GM21737 (cell line): ENCODE results near the gene HEY2.
"Not testable (repeated sequence)": the region's sequence is repeated elsewhere in the genome, so short reads cannot be mapped to it uniquely, and the experiment has no call there.

Source experiments
- ATAC-seq: cut with Tn5 transposase; IDR thresholded peaks from one replicate; pipeline ENCODE4 v1.9.1; 2021; ENCODE audit warnings: mild to moderate bottlenecking, moderate library complexity; ENCODE audit not compliant: unreplicated experiment

The HEY2 gene

GRCh38 chr6:125749173-125749864, at the start of gene HEY2:
HEY2 (plus strand) TSS chr6:125749632; CDS start chr6:125749777, 145 bp downstream.
- ATAC-seq, result peak; percentile 87

GRCh38 chr6:125700581-125701353, 48.7 kb upstream of the HEY2 start:
- ATAC-seq, result no peak

GRCh38 chr6:125701354-125701668, 48.1 kb upstream of the HEY2 start:
- ATAC-seq, result no peak

GRCh38 chr6:125703882-125704281, 45.5 kb upstream of the HEY2 start:
- not testable (repeated sequence) for ATAC-seq

GRCh38 chr6:125707615-125708243, 41.7 kb upstream of the HEY2 start:
- no peak for ATAC-seq

- ATAC-seq, result no peak
Measured at GRCh38 chr6:125711013-125711675, 38.3 kb upstream of the HEY2 start.

GRCh38 chr6:125714441-125715090, 34.9 kb upstream of the HEY2 start:
- ATAC-seq, result peak; percentile 55

GRCh38 chr6:125717120-125717731, 32.2 kb upstream of the HEY2 start:
- ATAC-seq, result peak; percentile 83

GRCh38 chr6:125718109-125718508, 31.3 kb upstream of the HEY2 start:
- ATAC-seq, result no peak

GRCh38 chr6:125722886-125723285, 26.5 kb upstream of the HEY2 start:
- no peak for ATAC-seq

GRCh38 chr6:125727216-125727615, 22.2 kb upstream of the HEY2 start:
- ATAC-seq, result no peak

- ATAC-seq, result no peak
Measured at GRCh38 chr6:125728739-125729138, 20.7 kb upstream of the HEY2 start.

- ATAC-seq, result no peak
Measured at GRCh38 chr6:125729983-125730382, 19.4 kb upstream of the HEY2 start.

- no peak for ATAC-seq
Measured at GRCh38 chr6:125732398-125732797, 17.0 kb upstream of the HEY2 start.

GRCh38 chr6:125733516-125734300, 15.7 kb upstream of the HEY2 start:
- no peak for ATAC-seq

GRCh38 chr6:125738276-125738675, 11.2 kb upstream of the HEY2 start:
- ATAC-seq, result no peak

GRCh38 chr6:125739364-125739763, 10.1 kb upstream of the HEY2 start:
- no peak for ATAC-seq

GRCh38 chr6:125741336-125741735, 8.1 kb upstream of the HEY2 start:
- no peak for ATAC-seq

GRCh38 chr6:125742024-125742423, 7.4 kb upstream of the HEY2 start:
- no peak for ATAC-seq
